Middle frontal gyrus (tissue), 1 donor: ENCODE data around the gene LYPD1.
"Not testable (repeated sequence)": the region's sequence is repeated elsewhere in the genome, so short reads cannot be mapped to it uniquely, and the experiment has no call there.

Experiments
- DNase-seq: peaks from one replicate; pipeline ENCODE4 v3.0.0-alpha.2; 2015; ENCODE audit warnings: low spot score; ENCODE audit errors: extremely low spot score

The LYPD1 gene, protein sequence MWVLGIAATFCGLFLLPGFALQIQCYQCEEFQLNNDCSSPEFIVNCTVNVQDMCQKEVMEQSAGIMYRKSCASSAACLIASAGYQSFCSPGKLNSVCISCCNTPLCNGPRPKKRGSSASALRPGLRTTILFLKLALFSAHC

DNA sequence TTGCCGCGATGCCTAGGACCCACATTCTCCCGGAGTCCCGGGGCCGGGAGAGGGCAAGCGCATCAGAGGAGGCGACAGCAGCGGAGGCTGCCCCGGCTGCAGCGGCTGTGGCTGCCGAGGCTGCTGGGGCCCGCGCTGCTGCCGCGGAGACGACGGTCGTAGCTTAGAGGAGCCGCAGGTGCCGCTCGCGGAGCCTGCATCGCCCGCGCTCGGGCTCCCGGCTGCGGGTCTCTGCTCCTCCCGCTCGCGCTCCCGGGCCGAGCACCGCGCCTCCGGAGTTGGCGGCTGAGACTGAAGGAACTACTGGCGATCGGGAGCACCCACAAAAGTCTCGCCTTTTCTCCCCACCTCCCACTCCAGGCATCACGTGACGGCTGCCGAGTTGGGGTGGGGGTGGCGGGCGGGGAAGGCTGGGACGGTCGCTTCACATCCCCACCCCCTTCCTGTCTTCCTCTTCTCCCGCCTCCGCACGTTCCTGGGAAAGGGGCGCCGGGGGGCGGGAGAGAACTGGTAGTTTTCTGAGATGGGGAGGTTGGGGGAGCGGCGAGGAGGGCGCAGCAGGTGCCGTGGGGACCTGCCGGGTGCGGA lies at the start of gene LYPD1:
TSS of gene LYPD1 (minus strand) at position 298 of the 588 bp plus-strand sequence. CDS start at position 25, 273 bp downstream.
- DNase-seq, result no peak

DNA sequence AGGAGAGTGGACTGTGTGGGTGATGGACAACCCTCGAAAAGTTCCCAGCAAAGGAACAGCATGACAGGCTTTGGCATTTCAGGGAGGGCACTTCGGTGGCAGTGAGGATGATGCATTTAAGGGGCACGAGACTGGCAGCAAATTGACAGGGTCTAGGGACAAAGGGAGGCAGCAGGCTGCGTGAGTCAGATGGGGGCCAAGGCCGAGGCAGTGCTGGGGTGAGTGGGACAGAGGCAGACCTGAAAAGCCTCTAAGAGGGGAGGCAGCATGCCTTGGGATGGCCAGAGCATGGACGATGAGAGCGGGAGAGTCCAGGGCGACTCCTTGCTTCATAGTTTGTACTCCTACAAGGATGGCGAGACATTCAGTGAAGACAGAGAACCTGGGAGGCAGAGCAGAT lies 49.5 kb upstream of the LYPD1 start:
- DNase-seq, result no peak

DNA sequence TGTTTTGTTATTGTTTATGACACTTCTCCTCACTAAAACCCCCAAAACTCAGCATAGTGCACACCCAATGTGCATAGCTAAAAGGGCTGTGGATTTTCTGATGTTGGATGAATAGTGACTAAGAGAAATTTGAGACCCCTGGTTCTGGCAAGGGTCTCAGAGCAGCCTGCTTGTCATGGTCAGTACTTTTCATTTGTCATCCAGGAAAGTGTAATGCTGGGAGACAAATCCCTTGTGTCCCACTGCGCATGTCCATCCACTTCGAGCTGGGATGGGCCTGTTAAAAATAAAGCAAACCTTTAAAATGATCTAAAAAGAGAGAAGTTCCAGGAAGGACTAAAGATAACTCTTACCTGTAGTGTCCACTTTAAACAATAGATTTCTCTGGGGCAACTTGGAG lies 46.9 kb upstream of the LYPD1 start:
- DNase-seq, result no peak

DNA sequence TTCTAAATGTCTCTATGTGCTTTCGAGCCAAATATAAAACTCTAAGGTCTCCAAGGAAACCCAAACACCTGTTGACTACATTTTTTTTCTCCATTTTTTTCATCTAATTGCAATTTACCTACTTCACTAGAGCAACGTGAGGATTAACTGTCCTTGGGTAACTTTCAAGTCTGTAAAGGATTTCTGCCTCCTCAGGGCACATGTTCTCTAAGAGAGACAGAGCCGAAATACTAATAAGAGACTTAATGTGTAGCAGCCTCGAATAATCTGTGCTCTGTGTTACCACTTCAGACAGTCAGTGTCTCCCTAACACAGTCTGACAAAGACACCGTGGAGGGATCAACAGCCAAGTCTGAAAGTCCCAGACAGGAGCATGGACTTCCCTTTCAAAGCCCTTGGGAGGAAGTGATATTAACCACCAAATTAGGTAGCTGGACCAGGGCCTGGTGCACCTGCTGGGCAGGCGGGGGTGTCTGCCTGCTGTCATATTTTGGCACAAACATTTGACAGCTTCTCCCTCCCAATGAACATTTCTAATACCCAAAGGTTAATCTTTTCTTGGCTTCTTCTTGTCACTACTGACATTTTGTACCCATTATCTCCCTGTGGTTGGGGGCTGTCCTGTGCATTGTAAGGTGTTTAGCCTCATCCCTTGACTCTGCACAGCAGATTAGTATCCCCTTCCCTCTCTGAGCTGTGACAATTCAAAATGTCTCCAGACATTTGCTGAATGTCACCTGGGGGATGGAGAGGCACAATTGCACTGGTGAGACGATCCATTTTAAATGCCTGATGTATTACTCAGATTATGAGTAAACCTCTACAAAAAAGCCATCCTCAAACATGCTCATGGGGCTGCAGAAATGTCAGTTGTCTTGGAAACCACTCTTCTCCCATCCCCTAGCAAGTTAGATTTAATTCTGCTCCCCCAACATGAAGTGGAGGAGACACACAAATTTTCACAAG lies 45.7 kb upstream of the LYPD1 start:
- DNase-seq, result no peak

DNA sequence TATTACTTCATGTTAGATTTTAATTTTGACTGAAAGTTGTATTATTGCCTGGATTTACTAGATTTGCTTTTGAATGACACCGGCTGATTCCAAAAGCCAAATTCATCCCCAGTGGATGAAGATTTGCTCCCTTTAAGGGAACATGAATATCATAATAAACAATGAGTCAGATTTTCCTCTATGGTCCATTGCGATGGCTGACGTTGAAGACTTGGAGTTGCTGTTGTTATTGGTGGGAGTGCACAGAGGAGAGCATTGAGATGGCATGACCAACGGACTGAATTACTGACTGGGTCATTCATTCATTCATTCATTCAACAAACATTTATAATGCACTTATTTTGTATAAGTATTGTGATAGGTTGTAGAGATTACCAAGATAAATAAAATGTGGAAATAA lies 33.4 kb upstream of the LYPD1 start:
- no peak for DNase-seq

DNA sequence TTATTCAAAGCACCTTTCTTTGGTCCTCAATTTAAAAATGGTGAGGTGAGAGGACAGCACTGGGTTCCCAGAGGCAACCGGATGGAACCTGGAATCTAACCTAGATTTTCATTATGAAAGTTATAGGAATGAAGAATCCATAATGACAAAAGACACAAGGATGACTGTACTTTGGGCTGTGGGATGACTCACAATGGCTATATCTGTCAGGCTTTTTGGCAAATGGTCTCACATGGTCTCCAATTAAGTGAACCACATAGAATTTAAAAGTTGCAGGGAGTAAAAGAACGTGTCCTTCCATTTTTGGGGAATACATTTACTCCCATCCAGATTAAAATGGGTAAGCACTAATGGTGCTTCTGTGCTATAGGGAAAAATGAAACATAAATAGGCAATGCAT lies 31.8 kb upstream of the LYPD1 start:
- no peak for DNase-seq

DNA sequence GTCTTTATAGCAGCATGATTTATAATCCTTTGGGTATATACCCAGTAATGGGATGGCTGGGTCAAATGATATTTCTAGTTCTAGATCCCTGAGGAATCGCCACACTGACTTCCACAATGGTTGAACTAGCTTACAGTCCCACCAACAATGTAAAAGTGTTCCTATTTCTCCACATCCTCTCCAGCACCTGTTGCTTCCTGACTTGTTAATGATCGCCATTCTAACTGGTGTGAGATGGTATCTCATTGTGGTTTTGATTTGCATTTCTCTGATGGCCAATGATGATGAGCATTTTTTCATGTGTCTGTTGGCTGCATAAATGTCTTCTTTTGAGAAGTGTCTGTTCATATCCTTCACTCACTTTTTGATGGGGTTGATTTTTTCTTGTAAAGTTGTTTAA lies 29.8 kb upstream of the LYPD1 start:
- not testable (repeated sequence) for DNase-seq

DNA sequence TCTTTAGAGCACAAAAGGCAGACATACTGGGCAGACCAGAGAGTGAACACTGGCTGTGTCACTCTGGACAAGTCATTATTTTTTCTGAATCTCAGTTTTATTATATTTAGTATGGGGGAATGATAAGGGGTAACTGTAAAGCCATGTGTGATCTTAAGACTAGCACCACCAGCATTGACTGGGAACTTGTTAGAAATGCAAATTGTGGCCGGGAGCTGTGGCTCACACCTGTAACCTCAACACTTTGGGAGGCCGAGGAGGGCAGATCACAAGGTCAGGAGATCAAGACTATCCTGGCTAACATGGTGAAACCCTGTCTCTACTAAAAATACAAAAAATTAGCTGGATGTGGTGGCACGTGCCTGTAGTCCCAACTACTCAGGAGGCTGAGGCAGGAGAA lies 28.3 kb upstream of the LYPD1 start:
- not testable (repeated sequence) for DNase-seq

DNA sequence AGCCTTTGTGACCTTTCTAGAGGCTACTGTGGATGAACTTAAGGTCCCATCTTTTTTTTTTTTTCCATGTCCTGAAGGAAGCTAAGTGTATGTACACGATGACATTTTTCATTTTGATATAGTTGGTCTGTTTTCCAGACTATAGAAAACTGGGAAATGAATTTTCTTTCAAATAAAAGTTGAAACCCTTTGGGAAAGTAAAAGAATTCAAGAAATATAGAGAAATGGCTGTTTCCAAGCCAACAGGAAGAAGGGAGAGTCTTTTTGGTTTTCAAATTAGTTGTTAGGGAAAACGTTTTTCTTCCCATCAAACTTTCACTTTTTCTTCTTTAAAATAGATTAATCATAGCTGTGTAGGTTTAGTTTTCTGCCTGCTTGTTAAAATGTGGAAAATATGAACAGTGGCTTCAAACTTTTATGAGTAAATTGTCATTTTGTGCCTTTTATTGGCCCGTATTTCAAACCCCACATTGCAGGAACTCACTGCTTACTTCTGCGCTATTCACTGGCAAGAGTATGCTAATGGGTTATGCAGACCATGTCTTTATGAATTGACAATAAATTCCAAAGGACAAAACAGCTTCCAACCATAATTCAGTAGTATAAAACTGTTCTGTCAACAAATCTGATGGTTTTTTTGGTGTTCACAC lies 27.7 kb upstream of the LYPD1 start:
- DNase-seq, result no peak

DNA sequence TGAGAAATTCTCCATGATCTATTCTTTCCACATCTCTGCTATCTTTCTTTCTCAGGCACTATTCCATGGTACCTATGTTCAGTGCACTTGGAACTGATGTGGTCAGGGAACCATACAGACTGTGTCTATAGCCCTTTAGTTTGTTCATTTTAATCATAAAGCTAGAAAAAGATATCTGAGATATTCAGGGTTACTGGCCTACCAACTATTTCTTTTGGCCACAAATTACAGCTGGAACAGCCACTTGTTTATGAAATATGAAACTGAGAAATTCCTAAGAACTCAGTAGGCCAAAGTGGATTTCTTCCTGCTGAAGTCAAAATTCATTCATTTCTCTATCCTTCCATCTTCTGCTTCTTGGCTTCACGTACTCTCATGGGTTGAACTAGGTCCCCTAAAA lies 22.8 kb upstream of the LYPD1 start:
- no peak for DNase-seq

DNA sequence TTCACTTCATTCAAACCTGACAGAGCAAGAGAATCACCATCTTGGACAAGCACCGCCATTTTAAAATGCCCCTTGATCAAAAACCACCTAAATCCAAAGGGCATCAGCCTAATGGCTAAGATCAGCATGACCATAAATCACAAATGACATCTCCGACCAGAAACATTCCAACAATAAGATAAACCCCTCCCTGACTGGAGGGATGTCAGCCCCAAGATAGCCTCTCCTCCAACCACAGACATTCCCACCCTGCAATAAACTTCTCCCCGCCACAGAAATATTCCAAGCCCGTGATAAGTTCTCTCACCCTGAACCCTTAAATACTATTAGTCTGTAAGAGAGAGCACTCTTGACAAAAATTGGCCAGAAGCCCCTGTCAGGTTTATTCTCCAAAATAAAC lies 21.6 kb upstream of the LYPD1 start:
- no peak for DNase-seq

DNA sequence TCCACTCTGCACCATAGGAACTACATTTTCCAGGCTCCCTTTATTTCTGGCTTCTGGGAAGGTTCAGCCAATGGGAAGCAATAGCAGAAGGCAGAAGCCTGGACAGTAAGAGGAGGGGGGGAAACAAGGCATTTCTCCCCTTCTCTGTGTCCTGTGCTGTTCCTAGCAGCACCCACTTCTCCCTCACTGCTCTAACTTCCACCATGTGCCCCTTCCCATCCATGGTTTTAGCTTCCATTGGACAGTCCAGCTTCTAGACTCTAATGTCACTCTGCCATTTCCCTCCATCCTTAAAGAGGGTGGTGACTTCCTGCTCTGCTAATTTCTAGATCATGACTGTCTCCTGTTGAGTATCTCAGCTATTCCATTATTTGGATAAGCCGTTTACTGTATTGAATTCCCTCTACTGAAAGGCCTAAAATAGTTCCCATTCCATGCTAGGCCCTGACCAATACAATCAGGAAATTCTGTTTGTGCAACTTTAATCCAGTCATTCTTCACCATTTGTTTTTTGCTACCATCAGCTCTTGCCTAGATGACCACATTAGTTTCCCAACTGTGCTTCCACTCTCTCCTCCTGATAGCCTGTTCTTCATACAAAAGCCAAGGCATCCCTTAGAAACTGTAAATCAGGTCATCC lies 20.8 kb upstream of the LYPD1 start:
- DNase-seq, result no peak

DNA sequence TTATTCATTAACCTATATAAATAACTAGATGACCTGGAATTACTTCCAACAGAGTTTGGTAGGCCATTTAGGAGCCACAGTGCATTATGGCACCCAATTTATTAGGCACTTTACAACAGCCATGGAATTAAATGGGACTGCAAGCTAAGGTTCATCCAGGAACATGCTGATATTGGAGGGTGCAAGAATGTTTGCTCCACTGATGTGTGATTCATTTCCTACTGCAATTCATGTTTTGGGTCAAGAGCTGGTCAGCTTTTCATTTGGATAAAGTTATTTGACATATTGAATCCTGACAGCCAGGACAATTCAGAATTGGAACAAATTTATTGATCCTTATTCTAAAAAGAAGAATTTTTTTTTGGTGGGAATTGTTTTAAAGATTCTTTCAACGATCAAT lies 11.8 kb upstream of the LYPD1 start:
- no peak for DNase-seq

DNA sequence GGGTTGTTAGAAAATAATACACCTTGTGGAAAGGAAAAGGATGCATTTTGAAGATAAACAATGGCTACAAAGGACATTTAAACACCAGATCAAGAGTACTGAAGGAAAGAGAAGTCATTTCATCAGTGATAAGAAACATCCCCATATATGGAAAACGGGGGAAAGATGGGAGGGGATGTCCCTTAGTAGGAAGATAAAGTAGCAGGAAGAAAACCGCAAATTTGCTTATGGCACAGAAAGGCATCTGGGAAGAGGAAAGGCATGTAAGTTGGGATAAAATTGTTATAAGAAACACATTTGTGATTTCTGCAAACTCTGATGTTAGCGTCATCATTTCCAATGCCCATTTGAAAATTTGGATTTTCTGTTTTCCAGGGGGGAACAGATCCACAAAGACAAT lies 10.5 kb upstream of the LYPD1 start:
- no peak for DNase-seq

DNA sequence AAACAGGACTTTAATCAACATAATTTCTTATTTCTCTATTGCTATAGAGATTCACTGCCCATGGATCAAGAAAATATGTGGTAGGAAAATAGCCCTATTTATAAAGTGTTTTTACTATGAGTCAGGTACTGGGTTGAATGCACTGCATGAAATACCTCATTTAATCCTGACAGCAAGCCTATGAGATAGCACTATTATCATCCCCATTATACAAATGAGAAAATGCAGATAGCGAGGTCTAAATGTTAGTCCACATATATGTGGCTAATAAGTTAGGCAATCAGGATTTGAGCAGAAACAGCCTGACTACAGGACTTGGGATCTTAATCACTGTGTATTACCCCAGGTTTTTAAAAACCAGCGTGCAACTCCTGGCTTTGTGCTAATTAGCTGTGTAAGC lies 8.5 kb upstream of the LYPD1 start:
- no peak for DNase-seq

DNA sequence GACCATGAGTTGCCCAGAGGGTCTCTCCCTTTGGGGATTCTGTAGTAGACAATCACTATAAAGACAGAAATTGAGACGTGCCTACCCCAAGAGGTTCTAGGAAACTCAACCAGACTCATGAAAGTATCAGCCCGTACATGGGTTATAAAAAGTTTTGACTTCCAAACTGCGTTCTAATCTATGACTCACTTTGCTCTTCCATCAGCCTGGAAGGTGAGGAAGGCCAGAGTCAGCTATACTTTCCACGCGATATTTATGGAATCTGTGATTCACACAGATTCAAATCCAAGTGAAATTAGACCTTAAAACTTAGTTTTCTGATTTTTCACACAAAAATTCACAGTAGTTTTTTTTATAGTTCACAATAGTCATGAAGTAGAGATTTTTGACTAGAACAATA lies 7.7 kb upstream of the LYPD1 start:
- no peak for DNase-seq

DNA sequence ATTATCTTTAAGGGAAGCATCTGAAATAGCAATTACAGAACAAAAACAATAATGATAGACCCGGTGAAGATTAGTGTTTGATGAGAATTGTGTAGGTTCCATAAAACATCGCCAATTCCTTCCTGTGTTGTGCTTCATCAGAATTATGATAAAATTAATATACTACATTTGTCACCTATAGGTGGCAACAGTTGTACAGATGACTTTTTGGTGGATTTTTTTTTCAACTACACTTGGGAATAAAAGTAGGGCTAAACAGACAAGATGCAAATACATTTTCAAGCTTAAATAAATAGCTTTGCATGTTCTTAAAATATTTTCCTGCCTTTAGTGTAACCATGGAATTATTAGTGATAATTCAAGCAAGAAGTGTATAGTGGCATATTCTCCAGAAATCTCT lies 7.0 kb upstream of the LYPD1 start:
- DNase-seq, result no peak

DNA sequence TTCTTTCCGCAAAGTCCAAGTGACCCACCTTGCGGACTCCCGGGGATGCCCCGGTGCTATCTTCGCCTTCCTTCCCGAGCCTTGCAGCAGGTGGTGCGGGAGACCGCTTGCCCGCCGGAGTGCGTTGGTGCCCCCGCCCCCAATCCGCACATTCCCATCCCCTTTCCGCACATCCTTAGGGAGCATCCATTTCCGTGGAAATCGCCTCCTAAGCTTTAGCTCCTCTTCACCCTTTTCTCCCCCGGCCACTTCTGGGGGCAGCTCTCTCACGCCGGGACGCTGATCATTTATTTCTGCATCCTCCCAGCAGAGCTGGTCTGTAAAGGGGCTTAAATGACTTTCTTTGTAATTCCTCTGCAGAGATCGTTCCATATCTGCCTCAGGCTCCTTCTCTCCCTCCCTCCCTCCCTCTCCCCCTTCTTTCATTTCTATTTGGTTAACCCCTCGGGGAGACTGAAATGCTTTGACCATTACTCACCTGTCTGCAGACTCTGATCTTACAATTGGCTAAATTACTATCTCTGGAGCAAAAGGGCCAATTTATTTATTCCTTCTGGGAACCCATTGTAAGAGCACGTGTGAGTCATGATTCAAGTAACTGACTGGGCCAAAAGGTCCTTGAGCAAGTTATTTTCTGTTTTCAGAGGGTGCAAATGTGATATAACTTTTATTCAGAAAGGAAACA lies 1.3 kb upstream of the LYPD1 start:
- no peak for DNase-seq

DNA sequence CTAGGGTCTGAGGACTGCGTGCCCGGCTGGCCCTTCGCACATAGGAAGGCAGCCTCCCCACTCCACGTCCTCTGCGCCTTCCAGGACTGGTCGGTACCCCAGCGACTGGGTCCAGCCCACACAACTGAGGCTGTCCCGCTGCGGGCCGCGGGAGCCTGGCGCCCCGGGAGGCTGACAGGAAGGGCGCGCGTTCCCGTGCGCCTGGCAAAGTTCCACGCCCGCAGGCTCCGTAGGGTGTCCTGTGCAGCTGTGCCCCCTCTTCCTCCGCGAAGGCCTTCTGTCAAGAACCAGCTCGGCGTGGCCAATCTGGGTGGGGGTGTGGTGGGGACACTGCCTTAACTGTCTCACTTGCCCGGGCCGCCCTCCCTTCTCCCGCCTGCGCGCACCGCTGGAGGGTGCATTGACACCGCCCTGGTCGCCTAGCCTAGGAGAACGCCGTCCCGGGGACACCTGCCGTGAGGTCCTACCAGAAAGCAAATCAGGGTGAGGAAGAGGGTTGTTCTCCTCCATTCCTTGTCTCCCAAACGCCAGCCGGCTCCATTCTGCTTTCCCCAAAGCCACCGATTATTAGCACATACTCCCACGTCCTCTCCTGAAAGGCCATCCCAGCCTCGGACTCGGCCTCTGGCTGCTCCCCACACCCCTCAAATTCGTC lies 618 bp upstream of the LYPD1 start:
- no peak for DNase-seq
